Body of pancreas (tissue), 4 donors: ENCODE measurements around the gene SLC16A12.

Source experiments
- POLR2A ChIP-seq, 3 donors: fragments of 450-650 bp; IDR thresholded peaks; one replicate each; pipeline ENCODE4 v1.6.1; 2016; ENCODE audit warnings: antibody characterized with exemption in 3 of 3, mild to moderate bottlenecking in 2 of 3
- TF ChIP-seq, protein P1 (sequence below), 7 experiments: fragments of 450-650 bp in 4 of 7; fragments of 200-600 bp in 3 of 7; sonication (generic) in 3 of 7; IDR thresholded peaks; one replicate each; pipeline ENCODE4 v1.5.1; 2016 to 2019; ENCODE audit warnings: antibody characterized with exemption in 7 of 7

DNA sequence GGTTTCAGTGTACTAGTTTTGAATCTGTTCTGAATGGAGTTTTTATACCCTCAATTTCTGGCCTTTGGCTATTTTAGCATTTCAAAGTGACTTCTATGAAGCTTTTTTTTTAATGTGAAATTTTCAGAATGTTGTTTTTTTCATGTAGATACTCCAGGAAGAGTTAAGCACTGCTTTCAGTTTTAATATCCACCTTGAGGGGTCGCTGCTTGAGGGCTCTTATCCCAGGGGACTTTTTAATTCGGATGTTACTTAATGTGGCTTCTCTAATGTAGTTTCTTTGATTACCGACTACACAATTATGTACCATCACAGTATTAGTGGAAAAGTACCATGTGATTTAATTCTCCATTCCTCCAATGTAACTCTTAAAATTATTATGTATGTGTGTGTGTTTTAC, 115.8 kb downstream of the SLC16A12 start:
- TF ChIP-seq, protein P1, sequence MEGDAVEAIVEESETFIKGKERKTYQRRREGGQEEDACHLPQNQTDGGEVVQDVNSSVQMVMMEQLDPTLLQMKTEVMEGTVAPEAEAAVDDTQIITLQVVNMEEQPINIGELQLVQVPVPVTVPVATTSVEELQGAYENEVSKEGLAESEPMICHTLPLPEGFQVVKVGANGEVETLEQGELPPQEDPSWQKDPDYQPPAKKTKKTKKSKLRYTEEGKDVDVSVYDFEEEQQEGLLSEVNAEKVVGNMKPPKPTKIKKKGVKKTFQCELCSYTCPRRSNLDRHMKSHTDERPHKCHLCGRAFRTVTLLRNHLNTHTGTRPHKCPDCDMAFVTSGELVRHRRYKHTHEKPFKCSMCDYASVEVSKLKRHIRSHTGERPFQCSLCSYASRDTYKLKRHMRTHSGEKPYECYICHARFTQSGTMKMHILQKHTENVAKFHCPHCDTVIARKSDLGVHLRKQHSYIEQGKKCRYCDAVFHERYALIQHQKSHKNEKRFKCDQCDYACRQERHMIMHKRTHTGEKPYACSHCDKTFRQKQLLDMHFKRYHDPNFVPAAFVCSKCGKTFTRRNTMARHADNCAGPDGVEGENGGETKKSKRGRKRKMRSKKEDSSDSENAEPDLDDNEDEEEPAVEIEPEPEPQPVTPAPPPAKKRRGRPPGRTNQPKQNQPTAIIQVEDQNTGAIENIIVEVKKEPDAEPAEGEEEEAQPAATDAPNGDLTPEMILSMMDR (IDR thresholded peaks at IDR 0.05) = peak in 4 of 7 experiments; percentile 2 to 17 (median 12)
- TF ChIP-seq POLR2A (IDR thresholded peaks at IDR 0.05) = no peak
